HG03432 (cell line): Measurements from ENCODE around the gene CLEC19A.
A peak's percentile ranks its signal among the peaks of the same experiment; 100 is the strongest.

Experiments
- ATAC-seq: cut with Tn5 transposase; IDR thresholded peaks from one replicate; pipeline ENCODE4 v1.9.1; 2021; ENCODE audit warnings: mild to moderate bottlenecking, moderate library complexity; ENCODE audit not compliant: unreplicated experiment

The CLEC19A gene

DNA sequence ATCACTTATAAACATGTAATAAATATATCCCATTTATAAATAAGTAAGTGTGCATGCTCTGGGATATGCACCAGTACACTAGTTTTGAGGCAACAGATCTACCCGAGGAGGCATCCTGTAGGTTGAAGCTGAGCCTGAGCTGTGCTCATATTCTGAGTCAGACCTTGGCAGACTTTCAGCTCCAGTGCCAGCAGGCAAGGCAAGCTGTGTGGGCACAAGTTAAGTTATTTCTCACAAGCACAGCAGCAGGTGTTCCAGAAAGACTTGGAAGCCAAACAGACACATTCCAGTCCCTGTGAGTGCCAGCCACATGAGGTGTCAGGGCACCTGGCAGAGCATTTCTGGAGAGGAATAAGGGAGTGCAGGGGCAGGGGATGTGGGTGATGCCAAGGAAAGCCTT lies 1.3 kb upstream of the CLEC19A start:
- ATAC-seq, result no peak

- no peak for ATAC-seq
Measured at GRCh38 chr16:19286827-19287226, 1.3 kb downstream of the CLEC19A start.

- no peak for ATAC-seq
Measured at GRCh38 chr16:19287241-19287640, 1.7 kb downstream of the CLEC19A start.

GRCh38 chr16:19288872-19289799 lies 3.6 kb downstream of the CLEC19A start:
- ATAC-seq, result no peak

GRCh38 chr16:19289811-19290485 lies 4.4 kb downstream of the CLEC19A start:
- ATAC-seq, result no peak

DNA sequence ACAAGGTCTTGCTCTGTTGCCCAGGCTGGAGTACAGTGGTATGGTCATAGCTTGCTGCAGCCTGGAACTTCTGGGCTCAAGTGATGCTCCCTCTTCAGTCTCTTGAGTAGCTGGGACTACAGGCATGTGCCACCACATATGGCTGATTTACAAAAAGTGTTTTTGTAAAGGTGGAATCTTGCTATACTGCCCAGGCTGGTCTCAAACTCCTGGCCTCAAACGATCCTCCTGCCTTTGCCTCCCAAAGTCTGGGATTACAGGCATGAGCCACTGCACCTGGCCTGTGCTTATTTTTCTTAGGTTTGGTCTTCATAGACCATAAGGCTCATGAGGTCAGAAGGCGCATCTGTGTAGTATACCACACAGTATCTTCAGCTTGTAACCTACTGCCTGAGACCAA lies 5.3 kb downstream of the CLEC19A start:
- ATAC-seq, result no peak

DNA sequence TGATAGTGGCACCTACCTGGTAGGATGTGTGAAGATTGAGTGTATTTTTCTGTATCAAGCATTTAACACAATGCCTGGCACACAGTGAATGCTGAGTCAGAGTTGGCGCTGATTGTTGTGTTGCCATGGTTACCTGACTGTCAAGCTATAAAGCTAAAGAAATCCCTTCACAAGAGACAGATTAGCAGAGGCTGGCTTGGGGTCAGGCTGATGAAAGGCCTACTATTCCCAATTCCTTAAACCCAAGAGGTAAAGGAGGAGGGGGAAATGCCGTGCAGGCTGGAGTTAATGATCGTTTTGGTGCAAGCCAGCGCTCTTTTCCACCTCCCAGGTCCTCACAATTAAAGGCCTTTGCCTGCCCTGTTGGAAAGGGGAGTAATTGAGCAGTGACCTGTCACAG lies 5.9 kb downstream of the CLEC19A start:
- ATAC-seq, result no peak

- ATAC-seq, result no peak
Measured at GRCh38 chr16:19292186-19292585, 6.7 kb downstream of the CLEC19A start.

DNA sequence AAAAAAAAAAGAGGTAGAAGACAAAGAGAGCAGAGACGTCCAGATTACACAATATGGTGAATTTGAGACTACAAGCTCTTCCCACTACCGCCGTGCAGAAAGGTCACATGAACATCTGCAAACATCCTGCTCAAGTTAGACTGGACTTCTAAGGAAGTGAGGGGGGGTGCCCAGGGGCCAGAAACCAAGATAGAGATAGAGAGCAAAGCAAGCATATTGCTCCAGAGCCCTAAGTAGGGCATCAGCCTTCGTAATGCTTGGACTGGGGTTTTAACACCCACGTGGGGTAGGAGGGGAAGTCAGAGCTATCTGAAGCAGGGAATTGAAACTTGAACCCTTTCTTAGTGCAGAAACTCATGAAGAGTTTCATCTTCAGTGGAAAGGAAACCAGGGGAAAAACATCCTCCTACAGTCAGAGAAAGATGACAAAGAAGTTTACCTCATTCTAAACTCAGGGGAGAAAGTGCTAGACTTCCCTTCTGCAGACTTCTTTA lies 8.7 kb downstream of the CLEC19A start:
- peak; percentile 80 for ATAC-seq

DNA sequence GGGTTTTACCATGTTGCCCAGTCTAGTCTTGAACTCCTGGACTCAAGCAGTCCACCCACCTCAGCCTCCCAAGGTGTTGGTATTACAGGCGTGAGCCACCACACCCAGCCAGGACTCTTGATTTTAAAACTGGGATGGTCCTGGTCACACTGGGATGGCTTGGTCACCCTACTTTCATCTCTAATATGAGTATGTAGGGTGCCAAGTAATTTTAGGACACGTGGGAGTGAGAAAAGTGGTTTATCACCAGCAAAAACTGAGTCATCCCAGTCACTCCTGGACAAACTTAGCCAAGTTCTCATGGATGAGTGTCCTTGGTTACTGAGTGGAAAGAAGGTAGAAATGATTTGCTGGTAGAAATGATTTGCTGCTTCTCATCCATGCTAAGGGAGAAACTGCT lies 9.9 kb downstream of the CLEC19A start:
- no peak for ATAC-seq

- no peak for ATAC-seq
Measured at GRCh38 chr16:19297454-19297853, 11.9 kb downstream of the CLEC19A start.

GRCh38 chr16:19299565-19299964 lies 14.0 kb downstream of the CLEC19A start:
- no peak for ATAC-seq

DNA sequence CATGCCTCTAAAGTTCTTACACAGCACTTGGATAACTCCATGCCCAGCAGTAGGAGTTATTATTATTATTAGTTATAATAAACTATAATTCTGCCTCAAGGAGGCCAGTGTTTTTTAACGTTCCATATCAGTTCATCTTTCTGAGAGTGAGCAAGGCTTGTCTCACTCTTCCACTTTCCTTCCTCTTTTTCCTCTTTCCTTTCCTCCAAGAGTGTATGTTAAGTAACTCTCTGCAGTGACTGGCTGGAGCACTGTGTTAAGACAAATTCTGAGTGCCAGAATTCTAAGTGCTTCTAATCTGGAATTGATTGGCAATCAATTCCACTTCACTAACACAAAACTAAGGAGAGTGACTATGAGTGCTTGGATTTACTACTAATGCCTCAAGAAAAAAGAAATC lies 16.4 kb downstream of the CLEC19A start:
- ATAC-seq, result no peak

GRCh38 chr16:19304750-19305149 lies 19.2 kb downstream of the CLEC19A start:
- ATAC-seq, result no peak

GRCh38 chr16:19305443-19305842 lies 19.9 kb downstream of the CLEC19A start:
- no peak for ATAC-seq

DNA sequence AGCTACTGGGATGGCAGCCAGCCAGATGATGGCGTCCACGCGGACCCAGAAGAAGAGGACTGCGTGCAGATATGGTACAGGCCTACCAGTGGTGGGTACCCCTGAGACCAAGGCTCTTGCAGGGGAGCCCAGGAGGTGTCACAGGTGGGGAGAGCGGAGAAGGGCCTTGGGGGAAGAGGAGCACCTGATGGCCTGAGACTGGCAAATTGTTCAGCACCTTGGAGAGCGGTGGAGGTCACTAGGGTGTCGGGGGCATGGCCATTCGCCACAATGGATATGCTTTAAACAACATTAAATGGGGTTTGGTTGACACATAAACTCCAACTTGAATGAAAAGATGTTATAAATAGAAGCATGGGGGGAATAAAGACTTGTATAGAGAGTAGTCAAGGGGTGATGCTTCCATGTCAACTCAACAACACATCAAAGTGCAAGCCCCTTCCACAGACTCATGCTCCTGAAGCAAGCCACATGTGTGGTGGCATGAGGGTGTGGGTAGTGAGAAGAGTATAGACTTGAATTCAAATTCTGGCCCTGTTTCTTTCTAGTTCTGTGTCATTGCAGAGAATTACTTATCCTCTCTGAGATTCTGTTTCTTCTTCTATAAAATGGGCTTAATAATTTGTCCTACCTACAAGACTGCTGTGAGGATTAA lies 22.2 kb downstream of the CLEC19A start:
- no peak for ATAC-seq

GRCh38 chr16:19308392-19308791 lies 22.9 kb downstream of the CLEC19A start:
- no peak for ATAC-seq

DNA sequence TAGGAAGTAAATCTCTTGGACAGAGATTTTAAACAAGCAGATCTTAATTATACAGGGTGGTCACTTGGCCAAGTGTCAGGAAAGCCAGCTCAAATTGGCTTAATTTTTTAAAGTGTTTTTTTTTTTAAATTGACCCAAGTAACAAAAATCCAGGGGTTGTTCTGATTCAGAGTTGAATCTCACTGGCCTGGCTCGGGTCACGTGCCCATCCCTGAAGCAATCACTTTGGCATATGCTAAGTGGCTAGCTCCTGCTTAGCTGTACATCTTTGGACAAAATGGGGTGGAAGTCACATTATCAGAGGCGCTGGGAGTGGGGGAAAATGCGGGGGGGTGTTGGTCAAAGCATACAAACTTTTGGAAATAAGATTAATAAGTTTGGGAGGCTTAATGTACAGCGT lies 23.6 kb downstream of the CLEC19A start:
- no peak for ATAC-seq

DNA sequence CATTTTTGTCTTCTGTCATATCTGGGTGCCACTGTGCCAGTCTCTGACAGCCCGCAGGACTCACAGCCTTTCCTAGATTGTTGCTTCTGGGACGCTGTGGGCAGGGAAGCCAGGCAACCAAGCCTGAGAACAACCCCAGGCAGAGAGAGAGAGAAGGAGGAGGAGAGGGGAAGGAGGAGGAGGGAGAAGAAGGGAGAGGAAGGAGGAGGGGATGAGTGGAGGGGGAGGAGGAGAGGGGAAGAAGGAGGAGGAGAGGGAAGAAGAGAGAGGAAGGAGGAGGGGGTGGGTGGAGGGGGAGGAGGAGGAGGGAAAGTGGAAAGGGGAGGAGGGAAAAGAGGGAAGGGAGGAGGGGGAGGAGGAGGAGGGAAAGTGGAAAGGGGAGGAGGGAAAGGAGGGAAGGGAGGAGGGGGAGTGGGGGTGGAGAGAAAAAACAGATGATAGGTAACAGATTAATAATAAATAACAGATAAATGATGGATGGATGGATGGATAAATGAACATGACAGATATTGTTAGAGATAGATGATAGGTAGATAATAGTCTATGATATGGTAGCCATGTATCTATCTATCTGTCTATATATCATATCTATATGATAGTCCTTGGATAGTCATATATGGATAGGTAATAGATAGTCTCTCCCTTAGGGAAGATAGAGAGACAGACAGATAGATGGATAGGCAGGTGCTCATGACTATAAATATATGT lies 29.3 kb downstream of the CLEC19A start:
- no peak for ATAC-seq

DNA sequence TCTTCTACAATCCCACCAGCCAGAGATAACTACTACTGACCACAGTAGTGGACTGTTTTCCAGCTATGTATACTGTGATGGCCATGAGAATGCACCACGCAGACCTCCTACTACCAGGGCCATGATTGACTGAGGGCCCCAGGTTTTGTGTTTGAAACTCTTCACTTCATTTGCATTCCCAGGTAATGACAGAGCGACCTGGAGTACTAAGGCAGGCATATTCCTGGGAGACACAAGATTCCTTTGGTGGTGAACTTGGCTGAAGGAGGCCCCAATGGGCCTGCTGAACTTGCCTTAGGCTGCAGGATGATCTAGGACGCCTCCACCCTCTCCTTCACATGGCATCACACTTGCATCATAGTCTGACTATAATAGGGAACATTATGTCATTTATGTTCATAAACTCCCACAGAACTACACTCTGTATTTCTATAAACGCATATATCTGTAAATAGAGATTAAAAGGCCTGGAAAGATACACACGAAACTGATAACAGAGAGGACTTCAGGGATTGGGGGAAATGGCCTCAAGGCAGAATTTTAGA lies 30.4 kb downstream of the CLEC19A start:
- ATAC-seq, result no peak

- no peak for ATAC-seq
Measured at GRCh38 chr16:19316846-19317245, 31.3 kb downstream of the CLEC19A start.
